CD4-positive, CD25-positive, alpha-beta regulatory T cell (primary cell): ENCODE results near the gene PLGRKT. TPM values are rescaled to one million over a fixed set of nuclear protein-coding genes. Genes with fewer than 3 reads are reported as not detected.
"Not testable (repeated sequence)": the region's sequence is repeated elsewhere in the genome, so short reads cannot be mapped to it uniquely, and the experiment has no call there.

Experiments
- ATAC-seq, 2 donors: fragments of 150-1000 bp; cut with Tn5 transposase; one replicate each; pipeline ENCODE4 v1.10.0; 2021; ENCODE audit warnings: low read depth in 2 of 2, moderate number of reproducible peaks in 2 of 2, moderate library complexity in 1 of 2
- DNase-seq, 3 donors: peaks; one replicate each; pipeline versions ENCODE4 v3.0.0 to v3.0.0-alpha.2; 2012 to 2022; ENCODE audit warnings: mixed read lengths in 1 of 3
- H3K27ac ChIP-seq: one replicate; pipeline ENCODE4 v1.7.0; 2013; ENCODE audit warnings: mild to moderate bottlenecking, low read length; ENCODE audit not compliant: insufficient read depth, poor library complexity, severe bottlenecking
- H3K27me3 ChIP-seq: one replicate; pipeline ENCODE4 v1.7.0; 2013; ENCODE audit warnings: low read length; ENCODE audit not compliant: control insufficient read depth, insufficient read depth
- H3K36me3 ChIP-seq: one replicate; pipeline ENCODE4 v1.7.0; 2013; ENCODE audit warnings: mild to moderate bottlenecking, low read length, moderate library complexity; ENCODE audit not compliant: control insufficient read depth, insufficient read depth
- H3K4me1 ChIP-seq: 2 replicates; pipeline ENCODE4 v1.7.0; 2013; ENCODE audit warnings: mild to moderate bottlenecking, low read length; ENCODE audit not compliant: insufficient read depth, control insufficient read depth, poor library complexity, severe bottlenecking
- H3K4me3 ChIP-seq: one replicate; pipeline ENCODE4 v1.7.0; 2013; ENCODE audit warnings: low read depth, mild to moderate bottlenecking, low read length, moderate library complexity
- H3K9me3 ChIP-seq, 2 experiments: 1 replicate in 1 of 2; 2 replicates in 1 of 2; pipeline ENCODE4 v1.7.0; 2013; ENCODE audit warnings: low read length in 2 of 2, mild to moderate bottlenecking in 1 of 2, moderate library complexity in 1 of 2; ENCODE audit not compliant: control insufficient read depth in 2 of 2
- H3K27ac Mint-ChIP-seq, 3 donors: one replicate each; pipeline ENCODE4 v1.8.0; 2020 to 2022; ENCODE audit warnings: mild to moderate bottlenecking in 3 of 3, mixed read lengths in 3 of 3, moderate library complexity in 2 of 3
- H3K27me3 Mint-ChIP-seq: one replicate; pipeline ENCODE4 v1.8.0; 2022; ENCODE audit warnings: mild to moderate bottlenecking, mixed read lengths
- H3K36me3 Mint-ChIP-seq: one replicate; pipeline ENCODE4 v1.8.0; 2020; ENCODE audit warnings: mixed read lengths
- H3K4me1 Mint-ChIP-seq, 4 donors: one replicate each; pipeline ENCODE4 v1.8.0; 2020 to 2022; ENCODE audit warnings: mixed read lengths in 4 of 4, mild to moderate bottlenecking in 1 of 4
- H3K4me3 Mint-ChIP-seq, 4 donors: one replicate each; pipeline ENCODE4 v1.8.0; 2020 to 2022; ENCODE audit warnings: mild to moderate bottlenecking in 4 of 4, mixed read lengths in 4 of 4, moderate library complexity in 3 of 4
- H3K9me3 Mint-ChIP-seq, 7 donors: one replicate each; pipeline ENCODE4 v1.8.0; 2020 to 2022; ENCODE audit warnings: mixed read lengths in 7 of 7, mild to moderate bottlenecking in 3 of 7, moderate library complexity in 2 of 7
- polyA plus RNA-seq, 4 donors: library from polyadenylated mRNA; unstranded; fragments of 300-500 nt; fragmentation: Illumina TruSeq; gene quantifications; one replicate each; pipeline ENCODE4 v1.2.3, GENCODE V29; 2021
- total RNA-seq: library from RNA; stranded (reverse); gene quantifications from one replicate; pipeline ENCODE4 v1.2.3, GENCODE V29; 2022

PLGRKT gene
- total and polyA plus RNA-seq, 5 donors from 2014 or later: 16.4 to 81.8 (median 48.2) TPM

GRCh38 chr9:5436441-5436840, 1.3 kb downstream of the PLGRKT start:
- no peak for DNase-seq
- peaks cover 6% of the 10 kb centered on the region for H3K36me3 ChIP-seq
- H3K4me3 Mint-ChIP-seq: peak overlapping the region; percentile 82 to 99 (median 96)
- no peak for ATAC-seq
- H3K9me3 ChIP-seq: no peaks in the 10 kb centered on the region
- peak overlapping the region; percentile 95 for H3K27ac ChIP-seq
- H3K27ac Mint-ChIP-seq: peak overlapping the region; percentile 26 to 98 (median 63)
- peaks cover 0 to 1% (median 0%) of the 10 kb centered on the region in 7 donors for H3K9me3 Mint-ChIP-seq
- no peaks in the 10 kb centered on the region for H3K27me3 Mint-ChIP-seq
- H3K27me3 ChIP-seq: no peaks in the 10 kb centered on the region
- H3K36me3 Mint-ChIP-seq: peaks cover 18% of the 10 kb centered on the region
- H3K4me1 Mint-ChIP-seq: peaks cover 18 to 44% (median 30%) of the 10 kb centered on the region in 4 donors
- H3K4me1 ChIP-seq: peaks cover 28% of the 10 kb centered on the region
- H3K4me3 ChIP-seq: peak overlapping the region; percentile 95

GRCh38 chr9:5435912-5436311, 1.8 kb downstream of the PLGRKT start:
- Mint-ChIP-seq H3K4me1 (peaks cover 20 to 44% (median 31%) of the 10 kb centered on the region in 4 donors), H3K9me3 (peaks cover 0 to 1% (median 0%) of the 10 kb centered on the region in 7 donors), H3K4me3 (peak overlapping the region in 2 of 4 donors; percentile 96), H3K27ac (peak overlapping the region in 1 of 3 donors; percentile 63), H3K27me3 (no peaks in the 10 kb centered on the region), H3K36me3 (peaks cover 21% of the 10 kb centered on the region)
- Histone ChIP-seq H3K36me3 (peaks cover 6% of the 10 kb centered on the region), H3K27ac (no peak overlapping the region), H3K27me3 (no peaks in the 10 kb centered on the region), H3K9me3 (no peaks in the 10 kb centered on the region), H3K4me3 (no peak overlapping the region), H3K4me1 (peaks cover 28% of the 10 kb centered on the region)
- no peak for ATAC-seq
- no peak for DNase-seq

- H3K4me1 Mint-ChIP-seq: peaks cover 24 to 41% (median 33%) of the 10 kb centered on the region in 4 donors
- H3K27ac Mint-ChIP-seq, H3K27me3 Mint-ChIP-seq, ATAC-seq, H3K9me3 Mint-ChIP-seq, H3K27ac ChIP-seq, H3K27me3 ChIP-seq, H3K4me3 ChIP-seq, H3K9me3 ChIP-seq, DNase-seq, H3K4me3 Mint-ChIP-seq: not testable (repeated sequence)
- Histone ChIP-seq H3K4me1 (peaks cover 28% of the 10 kb centered on the region), H3K36me3 (peaks cover 19% of the 10 kb centered on the region)
- H3K36me3 Mint-ChIP-seq: peaks cover 30% of the 10 kb centered on the region
These were observed 3.6 kb downstream of the PLGRKT start for GRCh38 chr9:5433841-5434810.

GRCh38 chr9:5433328-5433727, 4.4 kb downstream of the PLGRKT start:
- not testable (repeated sequence) for H3K4me3 ChIP-seq, H3K4me3 Mint-ChIP-seq, H3K27ac ChIP-seq, H3K9me3 Mint-ChIP-seq, H3K27ac Mint-ChIP-seq, DNase-seq, H3K9me3 ChIP-seq, H3K27me3 ChIP-seq, H3K27me3 Mint-ChIP-seq, ATAC-seq
- H3K4me1 ChIP-seq: peaks cover 21% of the 10 kb centered on the region
- H3K36me3 ChIP-seq: peaks cover 19% of the 10 kb centered on the region
- peaks cover 24 to 34% (median 30%) of the 10 kb centered on the region in 4 donors for H3K4me1 Mint-ChIP-seq
- H3K36me3 Mint-ChIP-seq: peaks cover 30% of the 10 kb centered on the region

- H3K27me3 Mint-ChIP-seq, ATAC-seq, DNase-seq, H3K27me3 ChIP-seq, H3K27ac Mint-ChIP-seq, H3K4me3 ChIP-seq, H3K9me3 Mint-ChIP-seq, H3K27ac ChIP-seq, H3K9me3 ChIP-seq, H3K4me3 Mint-ChIP-seq: not testable (repeated sequence)
- Histone ChIP-seq H3K4me1 (peaks cover 16% of the 10 kb centered on the region), H3K36me3 (peaks cover 19% of the 10 kb centered on the region)
- peaks cover 30% of the 10 kb centered on the region for H3K36me3 Mint-ChIP-seq
- H3K4me1 Mint-ChIP-seq: peaks cover 22 to 29% (median 27%) of the 10 kb centered on the region in 4 donors
These were observed 4.8 kb downstream of the PLGRKT start for GRCh38 chr9:5432890-5433289.

GRCh38 chr9:5430912-5431311, 6.8 kb downstream of the PLGRKT start:
- no peak overlapping the region for H3K4me3 Mint-ChIP-seq
- no peak for DNase-seq
- Histone ChIP-seq H3K27ac (no peak overlapping the region), H3K36me3 (peaks cover 19% of the 10 kb centered on the region), H3K27me3 (no peaks in the 10 kb centered on the region), H3K9me3 (no peaks in the 10 kb centered on the region), H3K4me3 (no peak overlapping the region), H3K4me1 (no peaks in the 10 kb centered on the region)
- no peak for ATAC-seq
- H3K36me3 Mint-ChIP-seq: peaks cover 29% of the 10 kb centered on the region
- peaks cover 6 to 13% (median 10%) of the 10 kb centered on the region in 4 donors for H3K4me1 Mint-ChIP-seq
- no peak overlapping the region for H3K27ac Mint-ChIP-seq
- H3K9me3 Mint-ChIP-seq: peaks cover 0 to 1% (median 0%) of the 10 kb centered on the region in 7 donors
- H3K27me3 Mint-ChIP-seq: no peaks in the 10 kb centered on the region

GRCh38 chr9:5429873-5430564, 7.7 kb downstream of the PLGRKT start:
- Histone ChIP-seq H3K36me3 (peaks cover 14% of the 10 kb centered on the region), H3K4me1 (no peaks in the 10 kb centered on the region), H3K27ac (no peak overlapping the region), H3K4me3 (no peak overlapping the region), H3K27me3 (no peaks in the 10 kb centered on the region), H3K9me3 (no peaks in the 10 kb centered on the region)
- Mint-ChIP-seq H3K4me3 (peak overlapping the region in 1 of 4 donors; percentile 28), H3K36me3 (peaks cover 20% of the 10 kb centered on the region), H3K9me3 (no peaks in the 10 kb centered on the region), H3K27me3 (no peaks in the 10 kb centered on the region), H3K27ac (no peak overlapping the region), H3K4me1 (peaks cover 4 to 12% (median 7%) of the 10 kb centered on the region in 4 donors)
- DNase-seq (no peak), ATAC-seq (no peak)
